HG03045 (cell line): ENCODE results near the gene PEPD.

Experiments
- ATAC-seq: cut with Tn5 transposase; IDR thresholded peaks from one replicate; pipeline ENCODE4 v1.9.1; 2021; ENCODE audit warnings: mild to moderate bottlenecking, moderate library complexity; ENCODE audit not compliant: unreplicated experiment

Gene PEPD

GRCh38 chr19:33427801-33428626 is 93.6 kb downstream of the PEPD start:
- no peak for ATAC-seq

GRCh38 chr19:33426621-33427361 is 94.8 kb downstream of the PEPD start:
- no peak for ATAC-seq

GRCh38 chr19:33424181-33424580 is 97.4 kb downstream of the PEPD start:
- no peak for ATAC-seq

GRCh38 chr19:33422369-33423180 is 99.0 kb downstream of the PEPD start:
- ATAC-seq: no peak

GRCh38 chr19:33421368-33421767 is 100.2 kb downstream of the PEPD start:
- no peak for ATAC-seq

GRCh38 chr19:33420821-33421220 is 100.8 kb downstream of the PEPD start:
- no peak for ATAC-seq

- no peak for ATAC-seq
Measured at GRCh38 chr19:33419788-33420130, 101.8 kb downstream of the PEPD start.

- no peak for ATAC-seq
Measured at GRCh38 chr19:33418871-33419787, 102.5 kb downstream of the PEPD start.

GRCh38 chr19:33418461-33418860 is 103.1 kb downstream of the PEPD start:
- ATAC-seq: no peak

- no peak for ATAC-seq
Measured at GRCh38 chr19:33417751-33418150, 103.8 kb downstream of the PEPD start.

- ATAC-seq: no peak
Measured at GRCh38 chr19:33416307-33417215, 105.0 kb downstream of the PEPD start.

GRCh38 chr19:33414667-33415605 is 106.7 kb downstream of the PEPD start:
- no peak for ATAC-seq

GRCh38 chr19:33413868-33414666 is 107.5 kb downstream of the PEPD start:
- ATAC-seq: no peak

GRCh38 chr19:33413426-33413725 is 108.2 kb downstream of the PEPD start:
- ATAC-seq: no peak

- ATAC-seq: no peak
Measured at GRCh38 chr19:33412601-33413425, 108.8 kb downstream of the PEPD start.

GRCh38 chr19:33411621-33412180 is 109.9 kb downstream of the PEPD start:
- no peak for ATAC-seq
